Raji (cell line): ENCODE results near the gene TNNC1.

Source experiments
- POLR2A ChIP-seq: IDR thresholded peaks from 2 replicates; pipeline ENCODE4 v1.6.1; 2011; ENCODE audit warnings: low read depth, low read length, control low read depth; ENCODE audit not compliant: insufficient read depth

Gene TNNC1

GRCh38 chr3:52435246-52436101, 18.4 kb downstream of the TNNC1 start:
- no peak for TF ChIP-seq POLR2A

DNA sequence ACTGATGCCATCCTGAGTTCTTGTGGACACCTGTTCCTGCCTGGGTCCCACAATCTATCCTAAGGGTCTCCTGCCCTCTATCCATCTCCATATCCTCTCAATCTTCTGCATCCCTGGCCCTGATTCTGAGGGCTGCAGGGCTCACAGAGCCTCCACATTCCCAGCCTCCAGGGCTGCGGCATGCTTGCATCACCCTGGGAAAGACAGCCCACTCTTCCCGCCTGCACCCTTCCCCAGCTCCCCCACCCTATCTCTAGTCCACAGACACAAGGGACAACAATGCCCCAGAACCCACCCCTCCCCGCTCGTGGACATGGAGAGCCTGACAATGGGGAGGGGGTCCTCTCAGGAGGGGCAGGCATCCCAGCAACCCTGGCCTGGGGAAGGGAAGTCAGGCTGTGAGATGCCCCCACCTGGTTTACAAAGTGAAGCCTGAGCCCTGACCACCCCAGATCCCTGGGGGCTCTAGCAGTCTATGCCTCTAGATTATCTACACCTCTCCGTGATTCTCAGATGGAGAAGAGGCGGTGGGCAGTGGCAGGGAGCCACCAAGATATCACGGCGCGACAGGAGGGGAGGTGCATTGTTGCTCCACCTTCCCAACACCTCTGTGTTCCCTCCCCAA, 19.2 kb downstream of the TNNC1 start:
- no peak for TF ChIP-seq POLR2A

GRCh38 chr3:52433996-52434479, 19.8 kb downstream of the TNNC1 start:
- no peak for TF ChIP-seq POLR2A

- no peak for TF ChIP-seq POLR2A
Measured at GRCh38 chr3:52433328-52433995, 20.4 kb downstream of the TNNC1 start.

DNA sequence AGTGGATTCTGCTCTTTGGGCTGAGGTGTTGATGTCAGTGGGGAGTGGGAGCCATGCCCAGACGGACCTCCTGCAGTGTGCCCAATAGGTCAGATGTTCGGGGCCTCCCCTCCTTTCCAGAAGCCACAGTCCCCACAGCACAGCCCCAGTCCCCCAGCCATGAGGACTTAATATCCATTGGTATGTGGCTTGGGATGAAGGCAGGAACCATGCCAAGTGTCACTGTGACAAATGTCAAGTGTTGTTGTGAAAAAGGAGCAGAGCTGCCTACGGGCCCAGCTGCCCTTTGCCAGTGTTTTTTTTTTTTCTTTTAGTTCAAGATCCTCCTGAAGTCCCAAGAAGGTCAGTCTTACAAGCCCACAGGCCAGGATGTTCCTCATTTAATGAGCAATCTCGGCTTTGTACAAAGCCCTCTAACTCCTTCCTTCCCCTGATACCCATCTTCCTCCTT, 21.1 kb downstream of the TNNC1 start:
- TF ChIP-seq POLR2A, result no peak

GRCh38 chr3:52432225-52432624, 21.6 kb downstream of the TNNC1 start:
- TF ChIP-seq POLR2A, result no peak

GRCh38 chr3:52431459-52432223, 22.2 kb downstream of the TNNC1 start:
- no peak for TF ChIP-seq POLR2A

GRCh38 chr3:52430416-52430810, 23.4 kb downstream of the TNNC1 start:
- no peak for TF ChIP-seq POLR2A

DNA sequence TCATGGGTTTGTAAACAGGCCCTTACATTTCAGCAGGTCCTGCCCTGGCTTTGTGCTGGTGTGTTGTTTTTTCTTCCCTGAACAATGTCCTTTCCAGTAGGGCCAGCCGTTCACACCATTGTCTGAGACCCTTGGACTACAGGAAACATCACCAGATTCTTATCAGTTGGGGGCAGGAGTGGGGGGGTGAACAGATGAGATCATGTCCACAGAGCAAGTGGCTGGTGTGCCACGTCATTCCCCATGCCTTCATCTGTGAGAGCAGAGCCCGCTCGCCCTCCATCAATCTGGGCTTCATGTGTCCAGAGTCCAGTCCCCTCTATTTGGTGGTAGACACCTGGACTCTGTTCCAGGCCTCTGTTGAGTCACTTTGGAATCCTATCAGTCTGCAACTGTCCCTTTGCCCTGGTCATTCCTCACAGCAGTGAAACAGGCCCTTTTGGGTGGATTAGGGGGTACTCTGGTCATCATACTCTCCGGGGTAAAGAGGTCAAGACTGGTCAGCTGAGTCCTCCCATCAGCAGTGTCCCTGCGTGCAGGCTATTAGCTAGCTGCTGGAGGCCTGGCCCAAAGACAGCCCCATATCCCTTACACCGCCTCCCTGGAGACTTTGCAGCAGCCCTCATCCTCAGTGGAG, 23.9 kb downstream of the TNNC1 start:
- no peak for TF ChIP-seq POLR2A

DNA sequence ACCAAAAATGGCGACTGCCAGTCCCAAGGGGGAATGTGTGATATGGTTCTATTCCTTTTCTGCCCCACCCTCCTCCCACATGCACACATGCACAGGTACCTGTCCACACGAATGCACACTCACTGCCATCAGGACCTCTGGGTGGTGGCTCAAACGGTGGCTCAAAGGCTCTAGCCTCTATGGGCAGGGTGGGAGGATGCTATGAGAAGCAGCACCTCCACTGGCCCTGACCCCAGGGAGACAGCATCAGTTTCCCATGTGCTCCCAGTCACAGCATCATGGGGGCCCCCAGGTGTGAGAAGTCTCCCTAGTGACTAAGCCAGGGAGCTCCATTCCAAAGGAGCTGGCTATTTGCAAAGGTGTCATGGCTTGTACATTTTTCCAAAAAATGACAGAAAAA, 24.8 kb downstream of the TNNC1 start:
- no peak for TF ChIP-seq POLR2A

- no peak for TF ChIP-seq POLR2A
Measured at GRCh38 chr3:52428151-52429005, 25.5 kb downstream of the TNNC1 start.

DNA sequence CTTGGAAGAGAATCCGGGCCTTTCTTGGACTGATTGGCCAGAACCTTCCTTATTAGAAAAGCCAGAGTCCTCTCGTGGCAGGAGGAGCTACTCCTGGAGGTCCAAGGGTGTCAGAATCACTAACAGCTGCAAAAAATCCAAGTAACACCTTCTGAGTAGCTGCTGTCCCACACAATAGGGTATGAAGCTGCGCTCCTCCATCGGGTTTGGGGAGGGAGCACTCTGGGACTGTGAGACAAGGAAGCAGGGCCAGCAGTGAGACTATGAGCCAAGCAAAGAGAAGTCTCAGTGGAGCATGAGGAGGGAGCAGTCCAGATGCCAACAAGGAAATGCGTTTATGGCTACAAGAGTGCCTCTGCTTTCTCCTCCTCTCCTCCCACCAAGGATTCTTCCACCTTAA, 30.7 kb downstream of the TNNC1 start:
- TF ChIP-seq POLR2A, result no peak

GRCh38 chr3:52422669-52423068, 31.2 kb downstream of the TNNC1 start:
- no peak for TF ChIP-seq POLR2A

DNA sequence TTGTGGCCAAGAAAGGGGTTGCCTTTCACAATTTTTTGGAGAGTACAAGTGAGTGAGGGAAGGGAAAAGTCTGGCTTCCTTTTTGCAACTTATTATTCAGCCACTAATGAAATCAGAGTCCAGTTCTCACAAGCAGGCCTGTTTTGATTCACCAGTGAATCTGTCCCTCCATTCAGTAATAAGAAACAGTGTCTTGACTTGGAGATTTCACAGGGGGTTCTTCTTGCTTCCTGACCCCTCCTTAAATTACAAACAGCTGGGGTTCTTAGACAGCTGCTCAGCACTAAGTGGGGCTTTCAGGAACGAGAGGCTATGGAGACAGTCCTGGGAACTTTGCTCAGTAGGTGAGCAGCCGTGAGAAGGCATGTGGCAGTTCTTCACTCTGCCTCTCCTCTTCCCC, 33.5 kb downstream of the TNNC1 start:
- no peak for TF ChIP-seq POLR2A
